Activated T-helper 1 cell treated with Interleukin-2 at 50 U/mL for 16 hours (primary cell): Measurements from ENCODE around the gene MAPK8.

Experiments used
- DNase-seq: peaks from one replicate; pipeline ENCODE4 v3.0.0-alpha.2; 2020; ENCODE audit warnings: low read depth

Gene MAPK8

GRCh38 chr10:48450233-48450740, 143.8 kb downstream of the MAPK8 start:
- no peak for DNase-seq

GRCh38 chr10:48450741-48451466, 144.4 kb downstream of the MAPK8 start:
- no peak for DNase-seq

GRCh38 chr10:48451969-48452878, 145.7 kb downstream of the MAPK8 start:
- no peak for DNase-seq

- DNase-seq: no peak
Measured at GRCh38 chr10:48452879-48453412, 146.5 kb downstream of the MAPK8 start.

GRCh38 chr10:48453451-48454301, 147.2 kb downstream of the MAPK8 start:
- no peak for DNase-seq

- DNase-seq: no peak
Measured at GRCh38 chr10:48454302-48455054, 148.0 kb downstream of the MAPK8 start.

- no peak for DNase-seq
Measured at GRCh38 chr10:48455055-48455391, 148.5 kb downstream of the MAPK8 start.

- DNase-seq: no peak
Measured at GRCh38 chr10:48455392-48456151, 149.1 kb downstream of the MAPK8 start.

GRCh38 chr10:48456361-48456804, 149.9 kb downstream of the MAPK8 start:
- DNase-seq: no peak

GRCh38 chr10:48456808-48457761, 150.6 kb downstream of the MAPK8 start:
- DNase-seq: no peak

GRCh38 chr10:48457949-48458661, 151.6 kb downstream of the MAPK8 start:
- DNase-seq: no peak

GRCh38 chr10:48458662-48459048, 152.2 kb downstream of the MAPK8 start:
- no peak for DNase-seq

GRCh38 chr10:48459270-48460150, 153.0 kb downstream of the MAPK8 start:
- no peak for DNase-seq

- DNase-seq: no peak
Measured at GRCh38 chr10:48460182-48460581, 153.7 kb downstream of the MAPK8 start.

- DNase-seq: no peak
Measured at GRCh38 chr10:48461623-48462481, 155.4 kb downstream of the MAPK8 start.

- DNase-seq: no peak
Measured at GRCh38 chr10:48462482-48463020, 156.1 kb downstream of the MAPK8 start.
